ENCODE results near the gene THAP5. TPM values are rescaled to one million over a fixed set of nuclear protein-coding genes. Genes with fewer than 3 reads are reported as not detected.

The THAP5 gene
- polyA plus RNA-seq, 1 of the 3 experiments (the other 2 are of a cell fraction) = 4.2 TPM

DNA sequence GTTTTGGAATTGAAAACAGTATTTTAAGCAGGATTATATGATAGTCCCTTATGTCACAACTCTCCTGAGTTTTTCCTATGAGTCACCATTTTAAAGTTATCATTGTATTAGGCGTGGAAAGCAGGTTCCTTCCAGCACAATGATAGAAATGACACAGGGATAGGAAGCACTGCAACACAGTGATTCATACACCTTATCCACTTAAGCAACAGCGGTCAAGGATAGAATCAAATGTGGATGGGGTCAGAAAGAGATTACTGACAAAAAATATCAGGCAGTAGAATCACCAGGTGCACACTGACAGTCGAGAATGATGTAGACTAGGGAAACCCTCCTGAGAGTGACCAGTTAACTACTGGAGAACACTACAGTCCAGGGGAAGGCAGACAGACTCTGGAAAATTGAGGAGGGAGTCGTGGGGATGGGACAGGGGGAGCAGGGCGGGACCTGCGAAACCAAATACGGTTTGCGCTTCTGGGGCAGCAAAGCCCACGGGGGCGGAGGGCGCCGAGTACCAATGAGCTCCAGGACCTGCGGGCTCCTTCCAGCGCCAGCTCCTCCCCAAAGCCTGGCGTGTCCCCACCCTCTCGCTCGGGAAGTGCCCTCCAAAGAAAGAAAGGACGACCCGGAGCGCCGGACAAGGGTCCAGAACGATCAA is 44.0 kb downstream of the THAP5 start:
- peak; percentile 87 for DNase-seq
- peak overlapping the region; percentile 83 to 89 for H3K4me3 ChIP-seq (ENCODE audit: low read depth in 2 of 2, low read length in 1 of 2)
- ChIA-PET CTCF (interaction anchor here (0.6 to 2.8 kb wide), 4 partner anchors 8 to 73 kb away, joined by 4 to 13 read pairs (median 7); no protein-coding TSS in a partner anchor), POLR2A (interaction anchor here (0.6 to 3.3 kb wide), 7 partner anchors 8 to 69 kb away, joined by 3 to 34 read pairs (median 4); partner anchors contain the start of genes DNAJB9, NRCAM and THAP5)
- peak overlapping the region; percentile 70 for H3K9ac ChIP-seq
- H3K9me2 ChIP-seq = no peaks in the 10 kb centered on the region
- peaks cover 14 to 24% of the 10 kb centered on the region in 2 experiments; a peak in 3 of 4 replicates for H3K4me1 ChIP-seq (ENCODE audit: control insufficient read depth in 1 of 2, insufficient read depth in 2 of 2, low read depth in 1 of 2, low read length in 1 of 2)
- H3K27me3 ChIP-seq (ENCODE audit: insufficient read depth) = no peaks in the 10 kb centered on the region
- peak overlapping the region; percentile 94 for H3K27ac ChIP-seq (ENCODE audit: low read depth in 2 of 2, low read length in 1 of 2)
- peak overlapping the region; percentile 79 for H3K4me2 ChIP-seq
- no peaks in the 10 kb centered on the region for H3K9me3 ChIP-seq
- 3% methylated on average over 16 of the region's 22 CpGs for WGBS (ENCODE audit: low lambda C conversion rate)
- TF ChIP-seq FOXM1 (IDR thresholded peaks at IDR 0.05; ENCODE audit: low read depth) (no peak), TCF12 (IDR thresholded peaks at IDR 0.05) (0 out of 2 replicates have a peak, but pooled peaks have one; percentile 9), EP300 (IDR thresholded peaks at IDR 0.05; ENCODE audit: borderline replicate concordance in 1 of 2, low read depth in 1 of 2, low read length in 1 of 2) (no peak), POLR2AphosphoS5 (IDR thresholded peaks at IDR 0.05; ENCODE audit: low read depth, low read length) (no peak), SIN3A (IDR thresholded peaks at IDR 0.05; ENCODE audit: borderline replicate concordance, low read depth, low read length) (no peak), RXRA (IDR thresholded peaks at IDR 0.05; ENCODE audit: borderline replicate concordance, low read depth) (no peak), MXI1 (IDR thresholded peaks at IDR 0.05; ENCODE audit: low read depth, low read length) (peak; percentile 45; the same call in 1 of the 2 replicates), RCOR1 (IDR thresholded peaks at IDR 0.05; ENCODE audit: low read length) (no peak), TAF1 (IDR thresholded peaks at IDR 0.05; ENCODE audit: borderline replicate concordance, low read depth, low read length) (no peak), IRF3 (IDR thresholded peaks at IDR 0.05; ENCODE audit: low read depth, low read length) (no peak), FOSL2 (IDR thresholded peaks at IDR 0.05; ENCODE audit: borderline replicate concordance, low read depth) (peak; percentile 57; the same call in 1 of the 2 replicates), CHD2 (IDR thresholded peaks at IDR 0.05; ENCODE audit: low read length, partially characterized antibody) (no peak), GATA2 (CRISPR knock-in tag; IDR thresholded peaks at IDR 0.05) (0 out of 2 replicates have a peak, but pooled peaks have one; percentile 19), RFX5 (IDR thresholded peaks at IDR 0.05; ENCODE audit: low read length) (no peak), NRF1 (IDR thresholded peaks at IDR 0.05; ENCODE audit: low read depth, low read length) (no peak), JUND (IDR thresholded peaks at IDR 0.05) (peak; percentile 38), ELF1 (IDR thresholded peaks at IDR 0.05) (no peak), NFIC (IDR thresholded peaks at IDR 0.05; ENCODE audit: borderline replicate concordance) (no peak; the same call in 1 of the 2 replicates)
- TF ChIP-seq, protein P1, sequence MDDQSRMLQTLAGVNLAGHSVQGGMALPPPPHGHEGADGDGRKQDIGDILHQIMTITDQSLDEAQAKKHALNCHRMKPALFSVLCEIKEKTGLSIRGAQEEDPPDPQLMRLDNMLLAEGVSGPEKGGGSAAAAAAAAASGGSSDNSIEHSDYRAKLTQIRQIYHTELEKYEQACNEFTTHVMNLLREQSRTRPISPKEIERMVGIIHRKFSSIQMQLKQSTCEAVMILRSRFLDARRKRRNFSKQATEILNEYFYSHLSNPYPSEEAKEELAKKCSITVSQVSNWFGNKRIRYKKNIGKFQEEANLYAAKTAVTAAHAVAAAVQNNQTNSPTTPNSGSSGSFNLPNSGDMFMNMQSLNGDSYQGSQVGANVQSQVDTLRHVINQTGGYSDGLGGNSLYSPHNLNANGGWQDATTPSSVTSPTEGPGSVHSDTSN (IDR thresholded peaks at IDR 0.05) = no peak
- H4K20me1 ChIP-seq (ENCODE audit: insufficient read depth) = no peaks in the 10 kb centered on the region; the same call in 1 of the 2 replicates
- H3K79me2 ChIP-seq (ENCODE audit: insufficient read depth) = peaks cover 47% of the 10 kb centered on the region
- peaks cover 8% of the 10 kb centered on the region for H3F3A ChIP-seq (replicated peaks; ENCODE audit: insufficient read depth)
- H2AFZ ChIP-seq (ENCODE audit: low read depth) = peak overlapping the region; percentile 68
- peaks cover 6 to 9% of the 10 kb centered on the region in 2 experiments for H3K36me3 ChIP-seq (replicated peaks in 1 of 2; ENCODE audit: control insufficient read depth in 1 of 2, insufficient read depth in 2 of 2, low read length in 1 of 2)
